ENCODE data around the gene ATAD2B. TPM values are rescaled to one million over a fixed set of nuclear protein-coding genes. Genes with fewer than 3 reads are reported as not detected.

ATAD2B gene
- total RNA-seq, 1 donor from 2014 or later, result 38.3 TPM

- H3K27ac Mint-ChIP-seq, result no peak overlapping the region
- peaks cover 5% of the 10 kb centered on the region for H3K36me3 Mint-ChIP-seq (ENCODE audit: insufficient read depth)
- no peak for TF ChIP-seq CTCF (IDR thresholded peaks at IDR 0.05; ENCODE audit: unreplicated experiment)
- DNase-seq (ENCODE audit: low spot score, unreplicated experiment), result no peak
- H3K27me3 Mint-ChIP-seq, result no peaks in the 10 kb centered on the region
- H3K9me3 Mint-ChIP-seq (ENCODE audit: low read depth), result no peaks in the 10 kb centered on the region
- no peak overlapping the region for H3K4me3 Mint-ChIP-seq (ENCODE audit: low read depth)
- peaks cover under 1% of the 10 kb centered on the region for H3K4me1 Mint-ChIP-seq (ENCODE audit: low read depth)
Measured at GRCh38 chr2:23828256-23828980, 98.5 kb downstream of the ATAD2B start.

DNA sequence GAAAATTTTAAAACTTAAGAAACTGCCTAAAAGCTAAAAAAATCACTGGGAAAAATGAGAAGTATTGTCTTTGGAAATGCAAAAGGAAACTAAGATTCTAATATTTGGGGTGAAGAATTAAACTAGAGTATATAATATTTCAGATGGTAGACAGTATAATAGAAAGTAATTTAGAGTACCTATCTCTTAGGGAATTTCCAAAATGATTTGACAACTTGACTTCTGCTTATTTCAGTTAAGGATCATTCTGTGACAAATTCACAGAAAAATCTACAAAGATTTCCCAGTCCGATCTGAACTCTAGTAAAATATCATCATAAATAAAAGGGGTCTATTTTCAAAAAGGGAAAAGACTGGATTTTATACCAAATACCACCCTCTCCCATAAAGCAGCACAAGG lies 99.6 kb downstream of the ATAD2B start:
- Mint-ChIP-seq H3K27me3 (no peaks in the 10 kb centered on the region), H3K9me3 (ENCODE audit: low read depth) (no peaks in the 10 kb centered on the region), H3K27ac (no peak overlapping the region), H3K36me3 (ENCODE audit: insufficient read depth) (peaks cover 8% of the 10 kb centered on the region), H3K4me1 (ENCODE audit: low read depth) (peaks cover 3% of the 10 kb centered on the region), H3K4me3 (ENCODE audit: low read depth) (no peak overlapping the region)
- TF ChIP-seq CTCF (IDR thresholded peaks at IDR 0.05; ENCODE audit: unreplicated experiment), result no peak
- DNase-seq (ENCODE audit: low spot score, unreplicated experiment), result no peak

- Mint-ChIP-seq H3K4me1 (ENCODE audit: low read depth) (peaks cover 3% of the 10 kb centered on the region), H3K27me3 (no peaks in the 10 kb centered on the region), H3K4me3 (ENCODE audit: low read depth) (no peak overlapping the region), H3K9me3 (ENCODE audit: low read depth) (no peaks in the 10 kb centered on the region), H3K36me3 (ENCODE audit: insufficient read depth) (peaks cover 8% of the 10 kb centered on the region), H3K27ac (no peak overlapping the region)
- no peak for DNase-seq (ENCODE audit: low spot score, unreplicated experiment)
- no peak for TF ChIP-seq CTCF (IDR thresholded peaks at IDR 0.05; ENCODE audit: unreplicated experiment)
Measured at GRCh38 chr2:23826771-23827170, 100.2 kb downstream of the ATAD2B start.

GRCh38 chr2:23826040-23826439 lies 100.9 kb downstream of the ATAD2B start:
- DNase-seq (ENCODE audit: low spot score, unreplicated experiment), result no peak
- no peaks in the 10 kb centered on the region for H3K27me3 Mint-ChIP-seq
- H3K36me3 Mint-ChIP-seq (ENCODE audit: insufficient read depth), result peaks cover 8% of the 10 kb centered on the region
- no peaks in the 10 kb centered on the region for H3K9me3 Mint-ChIP-seq (ENCODE audit: low read depth)
- peaks cover 3% of the 10 kb centered on the region for H3K4me1 Mint-ChIP-seq (ENCODE audit: low read depth)
- H3K27ac Mint-ChIP-seq, result no peak overlapping the region
- no peak for TF ChIP-seq CTCF (IDR thresholded peaks at IDR 0.05; ENCODE audit: unreplicated experiment)
- H3K4me3 Mint-ChIP-seq (ENCODE audit: low read depth), result no peak overlapping the region

DNA sequence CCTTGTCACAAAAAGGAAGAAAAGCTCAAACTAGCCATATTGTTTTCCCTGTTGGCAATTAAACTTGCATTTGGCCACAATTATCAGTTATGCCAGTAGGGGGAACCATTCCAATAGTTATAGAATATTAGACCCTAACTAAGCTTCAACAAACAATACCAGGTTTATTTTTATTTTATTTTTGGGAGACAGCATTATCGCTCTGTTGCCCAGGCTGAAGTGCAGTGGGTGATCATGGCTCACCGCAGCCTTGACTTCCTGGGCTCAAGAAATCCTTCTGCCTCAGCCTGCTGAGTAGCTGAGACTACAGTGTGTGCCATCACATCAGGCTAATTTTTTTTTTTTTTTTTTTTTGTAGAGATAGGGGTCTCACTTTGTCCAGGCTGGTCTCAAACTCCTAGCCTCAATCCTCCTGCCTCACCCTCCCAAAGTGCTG lies 102.1 kb downstream of the ATAD2B start:
- Mint-ChIP-seq H3K4me3 (ENCODE audit: low read depth) (no peak overlapping the region), H3K9me3 (ENCODE audit: low read depth) (no peaks in the 10 kb centered on the region), H3K4me1 (ENCODE audit: low read depth) (peaks cover 3% of the 10 kb centered on the region), H3K36me3 (ENCODE audit: insufficient read depth) (peaks cover 6% of the 10 kb centered on the region), H3K27me3 (no peaks in the 10 kb centered on the region), H3K27ac (no peak overlapping the region)
- DNase-seq (ENCODE audit: low spot score, unreplicated experiment), result no peak
- TF ChIP-seq CTCF (IDR thresholded peaks at IDR 0.05; ENCODE audit: unreplicated experiment), result peak; percentile 75

Measured in progenitor cell of endocrine pancreas (in vitro differentiated cells).